Gastroesophageal sphincter (tissue), 4 donors: Measurements from ENCODE around the gene FANCC. TPM values are rescaled to one million over a fixed set of nuclear protein-coding genes. Genes with fewer than 3 reads are reported as not detected.
A peak's percentile ranks its signal among the peaks of the same experiment; 100 is the strongest.

Experiments
- ATAC-seq: fragments of 150-250 bp; one replicate; pipeline ENCODE4 v1.9.1; 2016; ENCODE audit warnings: mild to moderate bottlenecking, moderate library complexity
- H3K27ac ChIP-seq, 4 donors: fragments of 200-600 bp; sonication (generic) in 3 of 4; 1 replicate in 3 of 4; 2 replicates in 1 of 4; pipeline ENCODE4 v1.5.1; 2016 to 2019
- H3K27me3 ChIP-seq: fragments of 200-600 bp; sonication (generic); one replicate; pipeline ENCODE4 v1.5.1; 2019
- H3K36me3 ChIP-seq, 2 donors: fragments of 200-600 bp; sonication (generic); one replicate each; pipeline ENCODE4 v1.5.1; 2019; ENCODE audit warnings: control low read depth in 1 of 2
- H3K4me1 ChIP-seq, 3 donors: fragments of 200-600 bp; sonication (generic); 1 replicate in 2 of 3; 2 replicates in 1 of 3; pipeline ENCODE4 v1.5.1; 2016 to 2019; ENCODE audit warnings: control low read depth in 2 of 3
- H3K4me3 ChIP-seq, 2 donors: fragments of 200-600 bp; sonication (generic); one replicate each; pipeline ENCODE4 v1.5.1; 2019; ENCODE audit warnings: mild to moderate bottlenecking in 1 of 2, moderate library complexity in 1 of 2
- H3K9me3 ChIP-seq, 3 donors: fragments of 200-600 bp; sonication (generic); one replicate each; pipeline ENCODE4 v1.5.1; 2017 to 2019; ENCODE audit warnings: control low read depth in 2 of 3
- EP300 ChIP-seq: sonication (generic); formaldehyde crosslinking; IDR thresholded peaks from one replicate; pipeline ENCODE4 v1.6.1; 2017; ENCODE audit warnings: antibody characterized with exemption, mild to moderate bottlenecking
- POLR2A ChIP-seq, 2 donors: fragments of 450-650 bp; IDR thresholded peaks; one replicate each; pipeline ENCODE4 v1.6.1; 2017; ENCODE audit warnings: antibody characterized with exemption in 2 of 2, mild to moderate bottlenecking in 2 of 2, moderate library complexity in 1 of 2
- POLR2AphosphoS5 ChIP-seq: sonication (generic); formaldehyde crosslinking; IDR thresholded peaks from one replicate; pipeline ENCODE4 v1.6.1; 2017; ENCODE audit warnings: antibody characterized with exemption
- WGBS, 2 donors: methylation state at CpG; one replicate each; pipeline ENCODE4 v1.1.5; 2018; ENCODE audit warnings: low coverage in 1 of 2; 5-methylcytosine and 5-hydroxymethylcytosine counted together
- total RNA-seq, 4 donors: library from RNA; depleted of rRNA; stranded (reverse); fragments of >200 nt; gene quantifications; one replicate each; pipeline ENCODE4 v1.1.0, GENCODE V29; 2016
- TF ChIP-seq, protein P1 (sequence below), 4 experiments: fragments of 200-600 bp in 2 of 4; fragments of 450-650 bp in 2 of 4; sonication (generic) in 1 of 4; IDR thresholded peaks; one replicate each; pipeline ENCODE4 v1.5.1; 2017 to 2019; ENCODE audit warnings: antibody characterized with exemption in 4 of 4, mild to moderate bottlenecking in 2 of 4, moderate library complexity in 2 of 4

The FANCC gene
- total RNA-seq, 4 donors from 2014 or later: 4.9 to 9.4 (median 7.4) TPM

- H3K27ac ChIP-seq: peak overlapping the region in 3 of 4 donors; percentile 76 to 89 (median 87)
- no peaks in the 10 kb centered on the region for H3K27me3 ChIP-seq
- no peak for ATAC-seq
- TF ChIP-seq EP300 (no peak), POLR2A (IDR thresholded peaks at IDR 0.05) (no peak), POLR2AphosphoS5 (peak; percentile 61)
- TF ChIP-seq, protein P1, sequence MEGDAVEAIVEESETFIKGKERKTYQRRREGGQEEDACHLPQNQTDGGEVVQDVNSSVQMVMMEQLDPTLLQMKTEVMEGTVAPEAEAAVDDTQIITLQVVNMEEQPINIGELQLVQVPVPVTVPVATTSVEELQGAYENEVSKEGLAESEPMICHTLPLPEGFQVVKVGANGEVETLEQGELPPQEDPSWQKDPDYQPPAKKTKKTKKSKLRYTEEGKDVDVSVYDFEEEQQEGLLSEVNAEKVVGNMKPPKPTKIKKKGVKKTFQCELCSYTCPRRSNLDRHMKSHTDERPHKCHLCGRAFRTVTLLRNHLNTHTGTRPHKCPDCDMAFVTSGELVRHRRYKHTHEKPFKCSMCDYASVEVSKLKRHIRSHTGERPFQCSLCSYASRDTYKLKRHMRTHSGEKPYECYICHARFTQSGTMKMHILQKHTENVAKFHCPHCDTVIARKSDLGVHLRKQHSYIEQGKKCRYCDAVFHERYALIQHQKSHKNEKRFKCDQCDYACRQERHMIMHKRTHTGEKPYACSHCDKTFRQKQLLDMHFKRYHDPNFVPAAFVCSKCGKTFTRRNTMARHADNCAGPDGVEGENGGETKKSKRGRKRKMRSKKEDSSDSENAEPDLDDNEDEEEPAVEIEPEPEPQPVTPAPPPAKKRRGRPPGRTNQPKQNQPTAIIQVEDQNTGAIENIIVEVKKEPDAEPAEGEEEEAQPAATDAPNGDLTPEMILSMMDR (IDR thresholded peaks at IDR 0.05): peak in 1 of 4 experiments; percentile 19
- 44 to 55% methylated on average over 10 to 11 of the region's 18 CpGs for WGBS, 2 donors
- peaks cover 0 to 36% of the 10 kb centered on the region in 2 donors for H3K36me3 ChIP-seq
- peaks cover 3 to 68% (median 24%) of the 10 kb centered on the region in 3 donors for H3K4me1 ChIP-seq
- H3K9me3 ChIP-seq: no peaks in the 10 kb centered on the region
- no peak overlapping the region for H3K4me3 ChIP-seq
Observed at GRCh38 chr9:95107001-95107749, 210.3 kb downstream of the FANCC start.

DNA sequence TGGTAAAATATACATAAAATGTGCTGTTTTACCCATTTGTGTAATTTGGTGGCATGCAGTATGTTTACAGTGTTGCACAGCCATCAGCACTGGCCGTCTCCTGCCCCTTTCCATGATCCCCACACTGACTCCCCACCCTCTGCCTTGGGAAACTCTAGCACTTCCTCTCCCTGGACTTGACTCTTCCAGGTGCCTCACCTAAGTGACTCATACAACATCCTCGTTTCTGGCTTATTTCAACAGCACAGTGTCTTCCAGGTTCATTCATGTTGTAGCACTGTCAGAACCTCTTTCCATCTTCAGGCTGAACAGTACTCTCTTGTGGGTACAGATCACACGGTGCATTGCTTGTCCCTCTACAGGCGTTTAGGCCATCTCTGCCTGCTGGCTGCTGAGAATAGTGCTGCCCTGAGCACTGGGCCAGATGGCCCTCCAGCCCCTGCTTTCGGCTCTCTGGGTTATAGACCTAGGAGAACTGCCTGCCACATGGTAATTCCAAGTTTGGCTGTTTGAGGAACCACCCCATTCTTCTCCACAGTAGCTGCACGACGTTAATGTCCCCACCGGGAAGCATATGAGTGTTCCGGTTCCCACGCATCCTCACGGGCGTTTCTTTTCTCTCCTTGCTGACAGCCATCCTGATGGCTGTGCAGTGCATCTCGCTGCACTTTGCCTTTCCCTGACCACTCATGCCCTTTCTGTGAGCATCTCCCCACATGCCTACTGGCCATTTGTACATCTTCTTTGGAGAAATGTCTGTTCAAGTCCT is 211.8 kb downstream of the FANCC start:
- Histone ChIP-seq H3K36me3 (peaks cover 0 to 24% of the 10 kb centered on the region in 2 donors), H3K27ac (peak overlapping the region in 3 of 4 donors; percentile 66 to 89 (median 87)), H3K9me3 (no peaks in the 10 kb centered on the region), H3K4me1 (peaks cover 3 to 82% (median 34%) of the 10 kb centered on the region in 3 donors), H3K4me3 (no peak overlapping the region), H3K27me3 (no peaks in the 10 kb centered on the region)
- TF ChIP-seq, protein P1 (IDR thresholded peaks at IDR 0.05): no peak
- TF ChIP-seq POLR2AphosphoS5: peak; percentile 19
- TF ChIP-seq EP300: no peak
- no peak for ATAC-seq
- 52 to 76% methylated on average over 9 to 13 of the region's 13 CpGs for WGBS, 2 donors

- ATAC-seq: no peak
- peaks cover 0 to 26% of the 10 kb centered on the region in 2 donors for H3K36me3 ChIP-seq
- TF ChIP-seq EP300 (no peak), POLR2AphosphoS5 (no peak)
- no peaks in the 10 kb centered on the region for H3K9me3 ChIP-seq
- no peaks in the 10 kb centered on the region for H3K27me3 ChIP-seq
- WGBS, 2 donors: 58 to 61% methylated on average over 2 to 3 of the region's 12 CpGs
- peaks cover 3 to 90% (median 35%) of the 10 kb centered on the region in 3 donors for H3K4me1 ChIP-seq
- H3K4me3 ChIP-seq: no peak overlapping the region
- H3K27ac ChIP-seq: peak overlapping the region in 3 of 4 donors; percentile 66 to 89 (median 87)
Observed at GRCh38 chr9:95104980-95105379, 212.5 kb downstream of the FANCC start.

DNA sequence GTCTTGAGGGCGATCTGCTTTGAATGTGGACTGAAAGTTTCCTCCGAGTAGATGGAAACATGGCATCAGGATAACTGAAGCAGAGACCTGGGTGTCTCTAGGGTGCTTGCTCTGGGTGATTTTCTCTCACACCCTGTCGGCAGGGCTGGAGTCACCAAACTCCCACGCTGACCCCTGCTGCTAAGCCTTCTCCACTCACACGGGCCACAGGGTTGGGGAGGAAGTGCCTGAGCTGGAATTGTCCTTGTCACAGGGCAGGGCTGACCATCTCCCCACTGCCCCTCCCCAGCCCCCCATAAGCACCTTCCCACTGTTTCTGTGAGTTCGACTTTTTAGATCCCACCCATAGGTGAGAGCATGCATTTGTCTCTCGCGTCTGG is 212.9 kb downstream of the FANCC start:
- TF ChIP-seq, protein P1 (IDR thresholded peaks at IDR 0.05): no peak
- TF ChIP-seq POLR2AphosphoS5 (no peak), EP300 (no peak), POLR2A (IDR thresholded peaks at IDR 0.05) (no peak)
- Histone ChIP-seq H3K9me3 (no peaks in the 10 kb centered on the region), H3K4me3 (no peak overlapping the region), H3K36me3 (peaks cover 0 to 26% of the 10 kb centered on the region in 2 donors), H3K4me1 (peaks cover 3 to 94% (median 36%) of the 10 kb centered on the region in 3 donors), H3K27me3 (no peaks in the 10 kb centered on the region), H3K27ac (peak overlapping the region in 3 of 4 donors; percentile 66 to 89 (median 87))
- ATAC-seq: no peak
- 62 to 74% methylated on average over 3 to 8 of the region's 8 CpGs for WGBS, 2 donors

GRCh38 chr9:95103871-95104580 is 213.5 kb downstream of the FANCC start:
- Histone ChIP-seq H3K27ac (peak overlapping the region in 3 of 4 donors; percentile 66 to 89 (median 87)), H3K4me1 (peaks cover 3 to 97% (median 36%) of the 10 kb centered on the region in 3 donors), H3K9me3 (no peaks in the 10 kb centered on the region), H3K36me3 (peaks cover 0 to 26% of the 10 kb centered on the region in 2 donors), H3K4me3 (no peak overlapping the region), H3K27me3 (no peaks in the 10 kb centered on the region)
- 0 to 80% methylated on average over 1 of the region's 20 CpGs for WGBS, 2 donors
- peak; percentile 36 for ATAC-seq
- TF ChIP-seq POLR2A (IDR thresholded peaks at IDR 0.05): no peak
- TF ChIP-seq, protein P1 (IDR thresholded peaks at IDR 0.05): no peak
- no peak for TF ChIP-seq POLR2AphosphoS5
- no peak for TF ChIP-seq EP300
